GF-D8 (cell line): ENCODE results near the gene STARD5.
A peak's percentile ranks its signal among the peaks of the same experiment; 100 is the strongest.

Source experiments
- DNase-seq: peaks from one replicate; lab custom pipeline; 2025; lab: John Stamatoyannopoulos, UW

Gene STARD5

GRCh38 chr15:81311752-81312464, 12.0 kb downstream of the STARD5 start:
- DNase-seq: peak; percentile 48

GRCh38 chr15:81310480-81310879, 13.5 kb downstream of the STARD5 start:
- no peak for DNase-seq

- no peak for DNase-seq
Measured at GRCh38 chr15:81309647-81310450, 14.1 kb downstream of the STARD5 start.

- DNase-seq: no peak
Measured at GRCh38 chr15:81308260-81308659, 15.7 kb downstream of the STARD5 start.

- no peak for DNase-seq
Measured at GRCh38 chr15:81304226-81304625, 19.7 kb downstream of the STARD5 start.

GRCh38 chr15:81303244-81304225, 20.4 kb downstream of the STARD5 start:
- DNase-seq: no peak

- no peak for DNase-seq
Measured at GRCh38 chr15:81302701-81303109, 21.2 kb downstream of the STARD5 start.

GRCh38 chr15:81301815-81302399, 22.0 kb downstream of the STARD5 start:
- DNase-seq: no peak

GRCh38 chr15:81301385-81301784, 22.6 kb downstream of the STARD5 start:
- DNase-seq: no peak

- no peak for DNase-seq
Measured at GRCh38 chr15:81299630-81300273, 24.2 kb downstream of the STARD5 start.

GRCh38 chr15:81299156-81299555, 24.8 kb downstream of the STARD5 start:
- no peak for DNase-seq

- no peak for DNase-seq
Measured at GRCh38 chr15:81298611-81299010, 25.3 kb downstream of the STARD5 start.

GRCh38 chr15:81297603-81298575, 26.1 kb downstream of the STARD5 start:
- no peak for DNase-seq

- no peak for DNase-seq
Measured at GRCh38 chr15:81297147-81297572, 26.8 kb downstream of the STARD5 start.

GRCh38 chr15:81296673-81297072, 27.3 kb downstream of the STARD5 start:
- DNase-seq: peak; percentile 91

- no peak for DNase-seq
Measured at GRCh38 chr15:81296186-81296585, 27.8 kb downstream of the STARD5 start.

- no peak for DNase-seq
Measured at GRCh38 chr15:81295486-81296121, 28.3 kb downstream of the STARD5 start.

GRCh38 chr15:81294516-81294880, 29.4 kb downstream of the STARD5 start:
- peak; percentile 15 for DNase-seq

GRCh38 chr15:81293728-81294515, 30.0 kb downstream of the STARD5 start:
- peak; percentile 77 for DNase-seq
